HT-29 (cell line): Measurements from ENCODE around the gene TBRG4. TPM values are rescaled to one million over a fixed set of nuclear protein-coding genes. Genes with fewer than 3 reads are reported as not detected.
A peak's percentile ranks its signal among the peaks of the same experiment; 100 is the strongest.

Source experiments
- DNase-seq: peaks from one replicate; pipeline ENCODE4 v3.0.0-alpha.2; 2015; ENCODE audit warnings: low spot score
- total RNA-seq: library from RNA; depleted of rRNA; stranded (reverse); fragments of >200 nt; shearing (Covaris generic); gene quantifications from 2 replicates; pipeline ENCODE4 v1.2.3, GENCODE V29; 2014

The TBRG4 gene
- total RNA-seq, 1 experiment from 2014 or later: 255 TPM

GRCh38 chr7:45145881-45146280 is 34.4 kb upstream of the TBRG4 start:
- no peak for DNase-seq

DNA sequence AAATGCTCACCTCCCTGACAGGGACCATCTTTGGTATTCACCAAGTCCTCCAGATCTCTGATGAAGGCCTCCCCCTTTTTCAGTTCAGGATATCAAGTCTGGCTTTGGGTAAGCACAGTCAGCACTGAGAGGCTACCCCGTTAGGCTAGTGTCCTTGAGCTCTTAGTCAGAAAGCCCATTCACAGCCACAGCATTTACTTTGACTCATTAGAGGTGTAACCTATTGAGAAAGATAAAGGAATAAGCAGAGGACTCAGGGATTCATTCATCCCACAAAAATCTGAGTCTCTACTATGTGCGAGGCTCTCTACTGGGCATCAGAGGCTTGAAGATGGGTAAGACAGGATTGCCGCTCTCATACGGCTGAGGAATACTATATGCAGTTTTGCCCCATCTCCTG is 32.1 kb upstream of the TBRG4 start:
- no peak for DNase-seq

DNA sequence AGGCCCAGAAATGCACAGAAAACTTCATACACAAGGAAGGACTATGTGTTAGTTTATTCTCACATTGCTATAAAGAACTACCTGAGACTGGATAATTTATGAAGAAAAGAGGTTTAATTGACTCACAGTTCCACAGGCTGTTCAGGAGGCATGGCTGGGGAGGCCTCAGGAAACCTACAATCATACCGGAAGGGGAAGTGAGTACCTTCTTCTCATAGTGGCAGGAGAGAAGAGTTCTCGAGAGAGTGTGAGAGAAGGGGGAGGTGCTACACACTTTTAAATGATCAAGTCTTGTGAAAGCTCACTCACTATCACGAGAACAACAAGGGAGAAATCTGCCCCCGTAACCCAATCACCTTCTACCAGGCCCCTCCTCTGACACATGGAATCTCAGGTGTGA is 29.3 kb upstream of the TBRG4 start:
- DNase-seq: no peak

GRCh38 chr7:45138433-45139267 is 27.2 kb upstream of the TBRG4 start:
- no peak for DNase-seq

DNA sequence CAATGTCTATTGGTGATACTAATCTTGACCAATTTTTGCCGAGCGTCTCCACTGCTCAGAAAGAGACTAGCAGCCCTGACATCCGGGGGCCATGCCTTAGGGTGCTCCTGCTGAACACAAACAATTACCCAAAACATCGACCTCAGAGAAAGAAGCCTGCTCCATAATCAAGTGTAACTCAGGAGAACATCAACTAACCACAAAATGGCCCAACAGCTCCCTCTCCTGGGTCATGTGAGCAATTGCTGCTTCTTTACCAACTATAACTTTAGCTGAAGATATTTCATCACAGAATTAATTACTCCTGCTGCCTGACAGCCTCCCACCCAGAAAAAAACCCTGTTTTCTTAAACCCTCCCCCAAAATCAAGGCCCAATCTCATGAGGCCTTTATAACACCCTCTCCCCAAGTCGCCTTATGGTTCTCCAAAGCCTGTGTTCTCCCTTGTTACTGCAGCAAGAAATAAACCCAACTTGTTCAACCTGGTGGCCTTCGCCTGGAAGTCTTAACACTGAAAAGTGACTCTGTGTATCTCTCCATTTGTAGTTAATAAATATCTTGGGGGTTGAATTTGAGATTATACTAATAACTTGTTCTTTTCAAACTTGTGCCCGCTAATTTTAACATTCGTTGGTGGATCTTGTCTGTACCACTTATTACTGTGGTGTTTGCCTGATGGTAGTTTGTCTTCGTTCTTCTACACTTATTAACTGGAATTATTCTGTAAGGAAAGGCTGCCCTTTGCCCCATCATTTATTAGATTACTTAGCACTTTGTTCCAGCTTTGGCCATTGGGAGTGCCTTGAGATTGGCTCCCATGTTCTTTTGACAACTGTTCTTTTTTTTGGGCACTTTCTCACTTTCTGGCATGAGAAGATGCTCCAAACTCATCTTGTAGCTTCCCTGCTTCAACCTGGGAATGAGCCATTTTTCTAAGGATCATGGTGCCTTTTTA is 24.9 kb upstream of the TBRG4 start:
- DNase-seq: peak; percentile 94

GRCh38 chr7:45133877-45134276 is 22.4 kb upstream of the TBRG4 start:
- DNase-seq: no peak

GRCh38 chr7:45133352-45133751 is 21.9 kb upstream of the TBRG4 start:
- no peak for DNase-seq

GRCh38 chr7:45132708-45133320 is 21.3 kb upstream of the TBRG4 start:
- no peak for DNase-seq

DNA sequence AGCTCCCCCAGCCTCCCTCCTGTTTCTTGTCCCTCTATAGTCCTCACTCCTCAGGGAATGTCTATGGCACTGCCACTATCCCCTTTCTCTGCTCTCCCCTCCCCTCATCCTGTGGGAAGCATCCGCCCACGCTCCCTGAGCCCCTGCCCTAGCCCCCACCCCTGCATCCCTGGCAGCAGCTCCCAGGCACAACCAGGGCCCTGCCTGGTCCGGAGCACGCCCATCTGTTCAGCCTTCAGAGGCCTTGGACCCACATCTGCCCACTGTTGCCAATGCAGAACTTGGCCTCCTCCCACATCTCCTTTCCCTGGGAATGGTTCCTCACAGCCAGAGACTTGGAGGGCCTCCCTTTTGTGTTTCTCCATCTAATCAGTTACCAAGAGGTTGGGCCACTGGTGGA is 20.4 kb upstream of the TBRG4 start:
- DNase-seq: no peak

- no peak for DNase-seq
Observed at GRCh38 chr7:45130910-45131309, 19.4 kb upstream of the TBRG4 start.

DNA sequence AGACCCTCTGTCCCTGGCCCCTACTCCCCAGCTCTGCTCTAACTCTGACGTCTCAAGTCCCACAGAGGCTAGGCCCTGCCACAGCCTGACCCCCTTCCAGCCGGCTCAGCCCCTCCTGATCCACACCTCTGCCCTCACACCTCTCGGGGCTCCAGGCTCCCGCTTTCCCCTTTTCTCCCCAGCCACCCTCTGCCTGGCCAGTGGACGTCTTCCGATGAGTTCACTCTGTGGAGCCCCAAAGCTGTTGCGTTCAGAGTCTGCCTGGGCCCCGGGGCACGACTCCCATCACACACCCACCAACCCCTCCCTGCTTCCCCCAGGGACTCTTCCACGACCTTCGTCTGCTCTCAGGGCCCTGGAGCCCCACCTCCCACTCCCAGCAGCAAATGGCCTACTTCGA is 18.4 kb upstream of the TBRG4 start:
- DNase-seq: no peak

GRCh38 chr7:45129181-45129800 is 17.8 kb upstream of the TBRG4 start:
- no peak for DNase-seq

GRCh38 chr7:45126920-45127319 is 15.4 kb upstream of the TBRG4 start:
- no peak for DNase-seq

- DNase-seq: no peak
Observed at GRCh38 chr7:45126201-45126600, 14.7 kb upstream of the TBRG4 start.

- DNase-seq: no peak
Observed at GRCh38 chr7:45125193-45125904, 13.9 kb upstream of the TBRG4 start.

GRCh38 chr7:45123913-45124710 is 12.6 kb upstream of the TBRG4 start:
- no peak for DNase-seq

DNA sequence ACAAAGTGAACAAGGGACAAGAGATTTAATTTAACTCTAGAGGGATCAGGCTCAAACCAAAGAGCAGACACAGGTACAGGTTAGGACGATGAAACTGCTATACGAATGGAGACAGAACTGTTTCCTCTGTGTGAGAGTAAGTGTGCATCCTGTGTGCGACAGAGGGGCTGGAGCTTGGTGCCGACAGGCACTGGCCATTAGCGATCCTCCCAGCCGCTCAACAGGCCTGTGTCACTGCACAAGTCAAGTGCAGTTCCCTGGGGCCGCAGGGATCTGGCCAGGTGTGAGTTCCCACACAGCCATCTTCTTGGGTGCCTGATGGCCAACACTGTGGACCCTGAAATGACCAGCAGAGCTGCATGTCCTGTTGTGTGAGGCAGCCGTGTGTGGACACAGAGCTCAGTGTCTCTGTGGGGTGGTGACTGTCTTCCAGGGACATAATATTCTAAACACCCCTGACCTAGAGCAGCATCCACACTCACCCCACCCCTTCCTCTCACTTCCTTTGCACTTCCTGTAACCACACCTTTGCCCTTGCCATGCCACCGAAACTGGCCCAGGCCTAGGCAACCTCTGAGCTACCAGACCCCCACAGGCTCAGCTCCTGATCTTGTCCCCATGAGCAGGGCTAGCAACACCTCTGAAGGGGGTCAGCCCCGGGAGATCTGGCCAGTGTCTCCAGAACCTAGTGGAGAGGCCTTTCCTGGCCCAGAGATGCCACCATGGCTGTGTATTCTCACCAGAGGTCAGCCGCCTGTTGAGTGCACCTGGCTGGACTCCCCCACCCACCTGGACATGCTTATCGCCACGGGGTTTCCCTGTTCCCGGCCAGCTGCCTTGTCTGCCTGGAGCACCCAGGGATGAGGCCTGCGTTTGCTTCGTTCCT is 11.7 kb upstream of the TBRG4 start:
- DNase-seq: no peak

GRCh38 chr7:45119550-45119949 is 8.1 kb upstream of the TBRG4 start:
- no peak for DNase-seq

GRCh38 chr7:45118889-45119331 is 7.4 kb upstream of the TBRG4 start:
- DNase-seq: no peak
